ENCODE data around the gene LNP1. TPM values are rescaled to one million over a fixed set of nuclear protein-coding genes. Genes with fewer than 3 reads are reported as not detected.
A peak's percentile ranks its signal among the peaks of the same experiment; 100 is the strongest.
"Not testable (repeated sequence)": the region's sequence is repeated elsewhere in the genome, so short reads cannot be mapped to it uniquely, and the experiment has no call there.

LNP1 gene, protein sequence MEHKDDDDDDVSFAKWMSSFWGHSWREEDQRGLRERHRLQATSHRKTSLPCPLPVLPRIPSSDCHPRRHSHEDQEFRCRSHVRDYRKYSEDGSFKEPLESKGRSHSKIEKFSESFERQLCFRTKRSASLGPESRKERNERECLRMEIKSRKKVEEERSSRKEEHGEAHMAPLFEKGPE
- total RNA-seq, result 1 to 10 TPM; 1.1 to 3.7 (median 1.9) TPM

DNA sequence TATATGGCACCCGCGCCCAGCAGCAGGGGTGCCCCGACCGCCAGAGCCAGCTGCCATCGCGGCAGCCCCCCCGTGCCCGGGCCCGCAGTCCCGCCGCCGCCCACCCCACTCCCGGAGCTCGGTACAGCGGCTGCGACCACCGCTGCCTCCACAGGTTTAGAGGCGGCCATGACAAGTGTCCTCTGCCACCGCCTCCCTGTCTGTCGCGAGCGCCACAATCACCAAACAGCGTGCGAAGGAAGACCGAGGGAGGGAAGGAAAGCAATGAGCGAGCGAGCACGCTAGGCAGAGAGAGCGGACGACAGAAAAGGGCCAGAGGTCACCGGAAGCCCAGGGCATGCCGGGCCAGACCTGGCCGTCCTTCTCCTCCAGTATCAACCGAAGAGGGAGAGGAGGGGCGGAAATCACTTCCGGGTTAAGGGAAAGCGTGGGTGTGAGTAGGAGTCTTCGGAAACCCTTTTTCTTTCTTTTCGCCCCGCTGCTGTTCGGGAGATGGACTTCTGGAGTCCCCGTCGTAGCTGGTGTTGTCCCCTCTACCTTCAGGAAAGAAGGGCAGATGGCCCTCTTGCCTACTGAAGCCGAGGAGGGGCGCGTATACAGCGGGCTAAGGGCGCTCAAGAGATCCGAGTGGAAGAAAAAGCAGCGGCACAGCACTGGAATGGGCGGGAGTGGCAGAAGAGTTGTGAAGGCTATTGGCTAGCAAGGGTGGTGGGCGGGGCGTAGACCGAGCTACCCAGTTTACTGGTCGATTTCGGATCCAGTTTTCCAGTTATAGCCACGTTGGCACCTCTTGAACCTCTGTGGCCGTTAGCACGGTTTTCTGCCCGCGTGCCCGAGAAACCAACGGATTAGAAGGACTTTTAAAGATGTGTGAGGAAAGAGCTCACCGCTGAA is at the start of gene LNP1, which contains the start of gene TOMM70:
Gene LNP1, plus strand, starts transcription at position 760 of the 894 bp plus-strand sequence. CDS start 28,191 bp downstream, outside the sequence.
Gene TOMM70, minus strand, starts transcription at position 310 of the 894 bp plus-strand sequence. Its CDS starts 140 bp downstream, at position 170.
- DNase-seq (peak; percentile 97 to 98), ATAC-seq (peak; percentile 95 to 97)
- Histone ChIP-seq H3K36me3 (no peaks in the 10 kb centered on the region), H3K27me3 (no peaks in the 10 kb centered on the region), H3K27ac (peak within 1 kb of the TSS; percentile 84 to 99 (median 97)), H3K4me3 (peak within 1 kb of the TSS; percentile 84 to 96 (median 92)), H3K9me3 (no peaks in the 10 kb centered on the region), H3K4me1 (peaks cover 53 to 57% of the 10 kb centered on the region in 2 donors)
- peak; percentile 47 to 81 for TF ChIP-seq POLR2A (IDR thresholded peaks at IDR 0.05)
- TF ChIP-seq, protein P1, sequence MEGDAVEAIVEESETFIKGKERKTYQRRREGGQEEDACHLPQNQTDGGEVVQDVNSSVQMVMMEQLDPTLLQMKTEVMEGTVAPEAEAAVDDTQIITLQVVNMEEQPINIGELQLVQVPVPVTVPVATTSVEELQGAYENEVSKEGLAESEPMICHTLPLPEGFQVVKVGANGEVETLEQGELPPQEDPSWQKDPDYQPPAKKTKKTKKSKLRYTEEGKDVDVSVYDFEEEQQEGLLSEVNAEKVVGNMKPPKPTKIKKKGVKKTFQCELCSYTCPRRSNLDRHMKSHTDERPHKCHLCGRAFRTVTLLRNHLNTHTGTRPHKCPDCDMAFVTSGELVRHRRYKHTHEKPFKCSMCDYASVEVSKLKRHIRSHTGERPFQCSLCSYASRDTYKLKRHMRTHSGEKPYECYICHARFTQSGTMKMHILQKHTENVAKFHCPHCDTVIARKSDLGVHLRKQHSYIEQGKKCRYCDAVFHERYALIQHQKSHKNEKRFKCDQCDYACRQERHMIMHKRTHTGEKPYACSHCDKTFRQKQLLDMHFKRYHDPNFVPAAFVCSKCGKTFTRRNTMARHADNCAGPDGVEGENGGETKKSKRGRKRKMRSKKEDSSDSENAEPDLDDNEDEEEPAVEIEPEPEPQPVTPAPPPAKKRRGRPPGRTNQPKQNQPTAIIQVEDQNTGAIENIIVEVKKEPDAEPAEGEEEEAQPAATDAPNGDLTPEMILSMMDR (IDR thresholded peaks at IDR 0.05 in 4 of 5, conservative IDR thresholded peaks at IDR 0.05 in 1 of 5), result no peak
- intact Hi-C loops (cut with DNase I; ENCODE audit: low total_unique reads), result loop anchor here (1.0 to 5.0 kb wide), 4 partner anchors 67 to 584 kb away; partner anchors contain the start of genes CMSS1, NIT2, TFG and TMEM45A
- in situ Hi-C loops (cut with MboI; ENCODE audit: low sequenced_read_pairs in 4 of 4), result no loop called here

DNA sequence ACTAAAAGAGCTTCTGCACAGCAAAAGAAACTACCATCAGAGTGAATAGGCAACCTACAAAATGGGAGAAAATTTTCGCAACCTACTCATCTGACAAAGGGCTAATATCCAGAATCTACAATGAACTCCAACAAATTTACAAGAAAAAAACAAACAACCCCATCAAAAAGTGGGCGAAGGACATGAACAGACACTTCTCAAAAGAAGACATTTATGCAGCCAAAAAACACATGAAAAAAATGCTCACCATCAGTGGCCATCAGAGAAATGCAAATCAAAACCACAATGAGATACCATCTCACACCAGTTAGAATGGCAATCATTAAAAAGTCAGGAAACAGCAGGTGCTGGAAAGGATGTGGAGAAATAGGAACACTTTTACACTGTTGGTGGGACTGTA is 49.6 kb upstream of the LNP1 start:
- intact Hi-C loops (cut with DNase I; ENCODE audit: low total_unique reads); H3K4me1 ChIP-seq; in situ Hi-C loops (cut with MboI; ENCODE audit: low sequenced_read_pairs in 4 of 4); H3K4me3 ChIP-seq; ATAC-seq; H3K9me3 ChIP-seq; DNase-seq; H3K27ac ChIP-seq; H3K27me3 ChIP-seq: not testable (repeated sequence)
- peaks cover 0 to 82% of the 10 kb centered on the region in 2 donors for H3K36me3 ChIP-seq

DNA sequence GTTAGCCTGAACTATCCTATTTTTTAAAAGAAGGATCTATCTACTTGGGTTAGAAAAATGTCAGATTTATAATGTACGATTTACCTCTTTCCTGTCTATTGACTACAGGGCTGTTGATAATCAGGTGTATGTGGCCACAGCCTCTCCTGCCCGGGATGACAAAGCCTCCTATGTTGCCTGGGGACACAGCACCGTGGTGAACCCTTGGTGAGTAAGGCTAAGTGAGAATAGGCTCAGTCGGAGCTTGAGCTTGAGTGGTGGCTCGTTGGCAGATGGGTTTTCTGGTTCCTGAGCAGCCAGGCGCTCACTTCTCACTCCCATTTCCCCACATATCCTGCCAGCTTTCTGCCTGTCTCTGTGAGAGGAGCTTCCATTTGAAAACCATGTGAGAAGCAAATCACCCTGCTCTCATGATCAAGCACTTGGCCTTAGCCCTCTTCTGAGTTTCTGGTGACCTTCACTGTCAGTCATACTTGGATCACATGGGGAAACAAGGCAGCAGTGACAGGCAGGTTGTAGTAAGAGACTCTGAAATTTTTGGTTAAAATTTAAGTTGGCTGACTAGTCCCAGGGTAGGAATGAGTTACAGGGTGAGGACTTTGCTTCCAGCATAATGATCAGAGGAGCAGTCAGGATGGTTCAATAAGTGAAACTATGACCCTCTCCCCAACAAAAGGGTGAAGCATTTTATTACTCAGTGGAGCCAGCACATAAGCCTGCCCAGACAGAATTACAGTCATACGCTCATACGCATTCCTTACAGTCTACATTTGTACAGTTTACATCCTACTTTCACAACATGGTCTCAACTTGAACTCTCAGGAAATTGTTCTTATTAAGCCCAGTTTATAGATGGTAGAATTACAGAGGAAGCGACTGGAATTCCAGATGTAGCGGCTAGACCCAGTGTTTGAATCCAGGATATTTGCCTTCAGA is 48.8 kb upstream of the LNP1 start:
- in situ Hi-C loops (cut with MboI; ENCODE audit: low sequenced_read_pairs in 4 of 4) (no loop called here), intact Hi-C loops (cut with DNase I; ENCODE audit: low total_unique reads) (no loop called here)
- TF ChIP-seq, protein P1 (IDR thresholded peaks at IDR 0.05 in 4 of 5, conservative IDR thresholded peaks at IDR 0.05 in 1 of 5), result no peak
- no peak for TF ChIP-seq POLR2A (IDR thresholded peaks at IDR 0.05)
- peaks cover 0 to 79% of the 10 kb centered on the region in 2 donors for H3K36me3 ChIP-seq
- no peaks in the 10 kb centered on the region for H3K27me3 ChIP-seq
- no peaks in the 10 kb centered on the region for H3K9me3 ChIP-seq
- H3K4me3 ChIP-seq, result no peak overlapping the region
- ATAC-seq (no peak), DNase-seq (no peak)
- H3K4me1 ChIP-seq, result no peaks in the 10 kb centered on the region
- no peak overlapping the region for H3K27ac ChIP-seq

DNA sequence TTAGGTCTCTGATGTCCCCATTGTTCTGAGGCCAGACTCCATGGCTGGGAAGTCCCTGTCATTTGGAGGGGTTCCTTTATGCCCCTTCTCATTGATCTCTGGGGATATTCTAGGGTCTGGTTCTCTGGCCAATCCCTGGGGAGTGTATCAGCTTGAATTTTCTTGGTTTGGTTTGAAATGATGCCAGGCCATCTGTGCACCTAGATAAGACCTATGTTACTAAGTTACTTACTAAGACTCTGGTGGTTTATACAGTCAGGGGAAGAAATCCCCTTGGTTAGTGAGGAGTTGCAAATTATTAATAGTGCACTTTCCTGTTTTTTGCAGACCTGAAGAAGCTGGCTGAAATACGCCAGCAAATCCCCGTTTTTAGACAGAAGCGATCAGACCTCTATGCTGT is 46.5 kb upstream of the LNP1 start:
- Histone ChIP-seq H3K36me3 (peaks cover 0 to 58% of the 10 kb centered on the region in 2 donors), H3K4me1 (no peaks in the 10 kb centered on the region), H3K27ac (no peak overlapping the region), H3K9me3 (no peaks in the 10 kb centered on the region), H3K4me3 (no peak overlapping the region), H3K27me3 (no peaks in the 10 kb centered on the region)
- ATAC-seq (no peak), DNase-seq (no peak)
- intact Hi-C loops (cut with DNase I; ENCODE audit: low total_unique reads), result no loop called here
- in situ Hi-C loops (cut with MboI; ENCODE audit: low sequenced_read_pairs in 4 of 4), result no loop called here
- TF ChIP-seq POLR2A (IDR thresholded peaks at IDR 0.05), result no peak
- TF ChIP-seq, protein P1 (IDR thresholded peaks at IDR 0.05 in 4 of 5, conservative IDR thresholded peaks at IDR 0.05 in 1 of 5), result no peak
